Measurements from ENCODE around the gene ZNF184. TPM values are rescaled to one million over a fixed set of nuclear protein-coding genes. Genes with fewer than 3 reads are reported as not detected.
A peak's percentile ranks its signal among the peaks of the same experiment; 100 is the strongest.

Gene ZNF184
- total and polyA plus RNA-seq, 4 donors = 0.80 to 4.4 (median 1.6) TPM

GRCh38 chr6:27492631-27493190 lies 19.8 kb upstream of the ZNF184 start:
- Histone ChIP-seq H3K4me3 (ENCODE audit: low read depth in 1 of 3, low read length in 3 of 3) (no peak overlapping the region), H3K27me3 (ENCODE audit: control insufficient read depth in 4 of 4, insufficient read depth in 4 of 4, low read length in 3 of 4) (peaks cover 0 to 2% (median 0%) of the 10 kb centered on the region in 4 donors)

GRCh38 chr6:27479319-27480182 lies 6.6 kb upstream of the ZNF184 start:
- TF ChIP-seq GABPA (IDR thresholded peaks at IDR 0.05 in 1 of 2, conservative IDR thresholded peaks at IDR 0.05 in 1 of 2) (peak; percentile 46 to 79), MAX (IDR thresholded peaks at IDR 0.05) (peak; percentile 56), REST (IDR thresholded peaks at IDR 0.05) (peak; percentile 36), NR2F2 (IDR thresholded peaks at IDR 0.05) (no peak), RAD21 (IDR thresholded peaks at IDR 0.05) (peak in 1 of 2 donors; percentile 11), ZBTB33 (IDR thresholded peaks at IDR 0.05) (peak; percentile 24), FOXA2 (IDR thresholded peaks at IDR 0.05) (no peak), EGR1 (IDR thresholded peaks at IDR 0.05; ENCODE audit: low read depth in 2 of 2) (peak in 1 of 2 donors; percentile 28), SP1 (IDR thresholded peaks at IDR 0.05) (no peak), CTCF (IDR thresholded peaks at IDR 0.05; ENCODE audit: low read depth, low read length, missing input control) (no peak), ATF3 (IDR thresholded peaks at IDR 0.05) (peak; percentile 99), YY1 (IDR thresholded peaks at IDR 0.05) (peak; percentile 77), FOXA1 (IDR thresholded peaks at IDR 0.05) (peak; percentile 35), HNF4G (IDR thresholded peaks at IDR 0.05) (no peak), HNF4A (conservative IDR thresholded peaks at IDR 0.05) (no peak), RXRA (IDR thresholded peaks at IDR 0.05) (peak in 1 of 2 donors; percentile 21), JUND (IDR thresholded peaks at IDR 0.05) (no peak), TAF1 (conservative IDR thresholded peaks at IDR 0.05) (no peak)
- H3K4me1 ChIP-seq (ENCODE audit: control insufficient read depth in 4 of 4, insufficient read depth in 4 of 4, low read length in 3 of 4) = peaks cover 0 to 14% (median 3%) of the 10 kb centered on the region in 4 donors
- no peaks in the 10 kb centered on the region for H3K27me3 ChIP-seq (ENCODE audit: control insufficient read depth in 4 of 4, insufficient read depth in 4 of 4, low read length in 3 of 4)
- peak; percentile 87 for DNase-seq (ENCODE audit: low spot score)
- H3K9ac ChIP-seq (ENCODE audit: low read depth in 1 of 2, low read length in 2 of 2) = peak overlapping the region; percentile 88 to 99
- no peaks in the 10 kb centered on the region for H3K9me3 ChIP-seq (ENCODE audit: control insufficient read depth in 4 of 4, low read length in 3 of 4)
- 6% methylated on average over 33 of the region's 33 CpGs for WGBS
- no peaks in the 10 kb centered on the region for H3K36me3 ChIP-seq (ENCODE audit: control insufficient read depth in 4 of 4, insufficient read depth in 3 of 4, low read depth in 1 of 4, low read length in 3 of 4)
- peak overlapping the region; percentile 58 to 98 (median 76) for H3K4me3 ChIP-seq (ENCODE audit: low read depth in 1 of 3, low read length in 3 of 3)
- peak overlapping the region; percentile 97 to 99 for H3K27ac ChIP-seq (ENCODE audit: low read depth in 1 of 2, low read length in 2 of 2)

More at GRCh38 chr6:27492631-27493190, 19.8 kb upstream of the ZNF184 start:
- TF ChIP-seq ATF3 (IDR thresholded peaks at IDR 0.05) (no peak), FOXA1 (IDR thresholded peaks at IDR 0.05) (no peak), HNF4A (conservative IDR thresholded peaks at IDR 0.05) (no peak)
- Histone ChIP-seq H3K27ac (ENCODE audit: low read depth in 1 of 2, low read length in 2 of 2) (no peak overlapping the region), H3K36me3 (ENCODE audit: control insufficient read depth in 4 of 4, insufficient read depth in 3 of 4, low read depth in 1 of 4, low read length in 3 of 4) (no peaks in the 10 kb centered on the region), H3K4me1 (ENCODE audit: control insufficient read depth in 4 of 4, insufficient read depth in 4 of 4, low read length in 3 of 4) (no peaks in the 10 kb centered on the region), H3K9me3 (ENCODE audit: control insufficient read depth in 4 of 4, low read length in 3 of 4) (peaks cover 0 to 12% (median 0%) of the 10 kb centered on the region in 4 donors), H3K9ac (ENCODE audit: low read depth in 1 of 2, low read length in 2 of 2) (no peak overlapping the region)
- no peak for DNase-seq (ENCODE audit: low spot score)
- 65% methylated on average over 2 of the region's 2 CpGs for WGBS
